ENCODE measurements around the gene NHERF1. TPM values are rescaled to one million over a fixed set of nuclear protein-coding genes. Genes with fewer than 3 reads are reported as not detected.

NHERF1 gene
- polyA plus RNA-seq, 1 of the 3 experiments (the other 2 are of a cell fraction), result 40.1 TPM

GRCh38 chr17:74731347-74731605 lies 17.2 kb upstream of the NHERF1 start (continued):
- TF ChIP-seq USF2 (IDR thresholded peaks at IDR 0.05; ENCODE audit: borderline replicate concordance, low read depth, low read length), result no peak
- TF ChIP-seq ZBTB33 (IDR thresholded peaks at IDR 0.05; ENCODE audit: borderline replicate concordance, low read depth), result no peak
- no peak for TF ChIP-seq MEF2A (IDR thresholded peaks at IDR 0.05; ENCODE audit: borderline replicate concordance, low read depth)
- no peak for TF ChIP-seq JUND (IDR thresholded peaks at IDR 0.05)
- no peak for TF ChIP-seq TAF1 (IDR thresholded peaks at IDR 0.05; ENCODE audit: borderline replicate concordance, low read depth, low read length)
- no peak for TF ChIP-seq FOSL2 (IDR thresholded peaks at IDR 0.05; ENCODE audit: borderline replicate concordance, low read depth)
- TF ChIP-seq FOXJ3 (CRISPR knock-in tag; IDR thresholded peaks at IDR 0.05), result no peak
- no peak for TF ChIP-seq GATA2 (CRISPR knock-in tag; IDR thresholded peaks at IDR 0.05)

GRCh38 chr17:74732042-74732867 lies 16.2 kb upstream of the NHERF1 start:
- POLR2A ChIA-PET, result no interaction called here
- CTCF ChIA-PET, result interaction anchor here (0.9 to 1.3 kb wide), 2 partner anchors 130 to 166 kb away, joined by 4 read pairs; no protein-coding TSS in a partner anchor

More at GRCh38 chr17:74732042-74732867, 16.2 kb upstream of the NHERF1 start:
- Histone ChIP-seq H3K27me3 (ENCODE audit: insufficient read depth) (peaks cover 33% of the 10 kb centered on the region), H3K79me2 (ENCODE audit: insufficient read depth) (no peaks in the 10 kb centered on the region), H2AFZ (ENCODE audit: low read depth) (no peak overlapping the region), H3F3A (replicated peaks; ENCODE audit: insufficient read depth) (peaks cover 14% of the 10 kb centered on the region), H3K9ac (no peak overlapping the region), H3K36me3 (replicated peaks in 1 of 2; ENCODE audit: control insufficient read depth in 1 of 2, insufficient read depth in 2 of 2, low read length in 1 of 2) (no peaks in the 10 kb centered on the region), H3K4me3 (ENCODE audit: low read depth in 2 of 2, low read length in 1 of 2) (no peak overlapping the region), H3K27ac (ENCODE audit: low read depth in 2 of 2, low read length in 1 of 2) (no peak overlapping the region), H3K9me3 (no peaks in the 10 kb centered on the region), H3K9me2 (no peaks in the 10 kb centered on the region), H3K4me2 (no peak overlapping the region), H3K4me1 (ENCODE audit: control insufficient read depth in 1 of 2, insufficient read depth in 2 of 2, low read depth in 1 of 2, low read length in 1 of 2) (no peaks in the 10 kb centered on the region; a peak in 1 of 4 replicates), H4K20me1 (ENCODE audit: insufficient read depth) (no peaks in the 10 kb centered on the region)
- TF ChIP-seq SMC3 (IDR thresholded peaks at IDR 0.05; ENCODE audit: low read depth, low read length), result no peak
- TF ChIP-seq FOSL2 (IDR thresholded peaks at IDR 0.05; ENCODE audit: borderline replicate concordance, low read depth), result no peak
- TF ChIP-seq RXRA (IDR thresholded peaks at IDR 0.05; ENCODE audit: borderline replicate concordance, low read depth), result no peak
- no peak for TF ChIP-seq MXI1 (IDR thresholded peaks at IDR 0.05; ENCODE audit: low read depth, low read length)
- TF ChIP-seq MAX (IDR thresholded peaks at IDR 0.05; ENCODE audit: low read depth), result no peak
- no peak for TF ChIP-seq POLR2AphosphoS5 (IDR thresholded peaks at IDR 0.05; ENCODE audit: low read depth, low read length)
- TF ChIP-seq PBX3 (IDR thresholded peaks at IDR 0.05), result no peak
- no peak for TF ChIP-seq MEF2A (IDR thresholded peaks at IDR 0.05; ENCODE audit: borderline replicate concordance, low read depth)
- TF ChIP-seq RFX5 (IDR thresholded peaks at IDR 0.05; ENCODE audit: low read length), result no peak
- no peak for TF ChIP-seq RCOR1 (IDR thresholded peaks at IDR 0.05; ENCODE audit: low read length)
- TF ChIP-seq TEAD4 (IDR thresholded peaks at IDR 0.05; ENCODE audit: borderline replicate concordance, insufficient read depth), result no peak
- no peak for TF ChIP-seq NRF1 (IDR thresholded peaks at IDR 0.05; ENCODE audit: low read depth, low read length)
- TF ChIP-seq TCF12 (IDR thresholded peaks at IDR 0.05), result no peak
- TF ChIP-seq USF2 (IDR thresholded peaks at IDR 0.05; ENCODE audit: borderline replicate concordance, low read depth, low read length), result no peak
- no peak for TF ChIP-seq TAF1 (IDR thresholded peaks at IDR 0.05; ENCODE audit: borderline replicate concordance, low read depth, low read length)
- no peak for TF ChIP-seq IRF3 (IDR thresholded peaks at IDR 0.05; ENCODE audit: low read depth, low read length)
- no peak for TF ChIP-seq USF1 (IDR thresholded peaks at IDR 0.05; ENCODE audit: borderline replicate concordance, low read depth)
- no peak for TF ChIP-seq RAD21 (IDR thresholded peaks at IDR 0.05; ENCODE audit: low read length)
- TF ChIP-seq EZH2phosphoT487 (IDR thresholded peaks at IDR 0.05; ENCODE audit: borderline replicate concordance, low read depth), result no peak
- TF ChIP-seq ELF1 (IDR thresholded peaks at IDR 0.05), result no peak
- DNase-seq, result no peak
- 39% methylated on average over 12 of the region's 12 CpGs for WGBS (ENCODE audit: low lambda C conversion rate)

Data from SK-N-SH (cell line).